Measurements from ENCODE around the gene PERM1.
"Not testable (repeated sequence)": the region's sequence is repeated elsewhere in the genome, so short reads cannot be mapped to it uniquely, and the experiment has no call there.

The PERM1 gene

GRCh38 chr1:1021010-1021919 is 39.4 kb upstream of the PERM1 start:
- DNase-seq: peak; percentile 70
- peaks cover 10% of the 10 kb centered on the region; the same call in 1 of the 2 replicates for H3K27me3 ChIP-seq
- H3K9me3 ChIP-seq: no peaks in the 10 kb centered on the region
- no peak for TF ChIP-seq CTCF (IDR thresholded peaks at IDR 0.05; ENCODE audit: low read depth, low read length)
- no peaks in the 10 kb centered on the region for H3K36me3 ChIP-seq
- peak overlapping the region; percentile 24; the same call in 1 of the 2 replicates for H3K4me3 ChIP-seq (ENCODE audit: low read depth, low read length)
- H3K4me1 ChIP-seq: peaks cover 7% of the 10 kb centered on the region

- peaks cover 10% of the 10 kb centered on the region; the same call in 1 of the 2 replicates for H3K27me3 ChIP-seq
- TF ChIP-seq CTCF (IDR thresholded peaks at IDR 0.05; ENCODE audit: low read depth, low read length): no peak
- H3K4me3 ChIP-seq (ENCODE audit: low read depth, low read length): peak overlapping the region; percentile 42
- DNase-seq: no peak
- peaks cover 7% of the 10 kb centered on the region for H3K4me1 ChIP-seq
- no peaks in the 10 kb centered on the region for H3K36me3 ChIP-seq
- H3K9me3 ChIP-seq: no peaks in the 10 kb centered on the region
These were observed 38.6 kb upstream of the PERM1 start for GRCh38 chr1:1020415-1021009.

GRCh38 chr1:1020000-1020404 is 38.1 kb upstream of the PERM1 start, which contains the start of gene AGRN:
TSS of gene AGRN (plus strand) at chr1:1020120. CDS start at chr1:1020173, 53 bp downstream.
- Histone ChIP-seq H3K4me3 (ENCODE audit: low read depth, low read length) (peak within 1 kb of the TSS; percentile 42), H3K27me3 (peaks cover 10% of the 10 kb centered on the region; the same call in 1 of the 2 replicates), H3K36me3 (no peaks in the 10 kb centered on the region), H3K4me1 (peaks cover 7% of the 10 kb centered on the region), H3K9me3 (no peaks in the 10 kb centered on the region)
- TF ChIP-seq CTCF (IDR thresholded peaks at IDR 0.05; ENCODE audit: low read depth, low read length): no peak
- peak; percentile 53 for DNase-seq

- TF ChIP-seq CTCF (IDR thresholded peaks at IDR 0.05; ENCODE audit: low read depth, low read length): peak; percentile 31
- Histone ChIP-seq H3K4me1 (peaks cover 7% of the 10 kb centered on the region), H3K27me3 (peaks cover 10% of the 10 kb centered on the region; the same call in 1 of the 2 replicates), H3K9me3 (no peaks in the 10 kb centered on the region), H3K4me3 (ENCODE audit: low read depth, low read length) (peak overlapping the region; percentile 23; the same call in 1 of the 2 replicates), H3K36me3 (no peaks in the 10 kb centered on the region)
- peak; percentile 91 for DNase-seq
These were observed 37.5 kb upstream of the PERM1 start for GRCh38 chr1:1019122-1019999.

GRCh38 chr1:1018321-1018685 is 36.4 kb upstream of the PERM1 start:
- not testable (repeated sequence) for H3K4me3 ChIP-seq (ENCODE audit: low read depth, low read length); H3K9me3 ChIP-seq; H3K36me3 ChIP-seq; DNase-seq
- Histone ChIP-seq H3K4me1 (peaks cover 11% of the 10 kb centered on the region), H3K27me3 (peaks cover 10% of the 10 kb centered on the region; the same call in 1 of the 2 replicates)

- H3K36me3 ChIP-seq; DNase-seq; H3K9me3 ChIP-seq; H3K4me3 ChIP-seq (ENCODE audit: low read depth, low read length): not testable (repeated sequence)
- peaks cover 11% of the 10 kb centered on the region for H3K4me1 ChIP-seq
- peaks cover 10% of the 10 kb centered on the region; the same call in 1 of the 2 replicates for H3K27me3 ChIP-seq
These were observed 35.8 kb upstream of the PERM1 start for GRCh38 chr1:1017397-1018320.

Data from BE2C (cell line).